NCI-H82 (cell line): ENCODE data around the gene MAGIX.
"Not testable (repeated sequence)": the region's sequence is repeated elsewhere in the genome, so short reads cannot be mapped to it uniquely, and the experiment has no call there.

ENCODE experiments used
- DNase-seq: peaks from one replicate; lab custom pipeline; 2025; lab: John Stamatoyannopoulos, UW

MAGIX gene

GRCh38 chrX:49162620-49163019 is at the start of gene MAGIX:
TSS of gene MAGIX (plus strand) at chrX:49162758. CDS start at chrX:49162890, 132 bp downstream.
- no peak for DNase-seq

GRCh38 chrX:49116076-49116475 is 46.5 kb upstream of the MAGIX start:
- no peak for DNase-seq

DNA sequence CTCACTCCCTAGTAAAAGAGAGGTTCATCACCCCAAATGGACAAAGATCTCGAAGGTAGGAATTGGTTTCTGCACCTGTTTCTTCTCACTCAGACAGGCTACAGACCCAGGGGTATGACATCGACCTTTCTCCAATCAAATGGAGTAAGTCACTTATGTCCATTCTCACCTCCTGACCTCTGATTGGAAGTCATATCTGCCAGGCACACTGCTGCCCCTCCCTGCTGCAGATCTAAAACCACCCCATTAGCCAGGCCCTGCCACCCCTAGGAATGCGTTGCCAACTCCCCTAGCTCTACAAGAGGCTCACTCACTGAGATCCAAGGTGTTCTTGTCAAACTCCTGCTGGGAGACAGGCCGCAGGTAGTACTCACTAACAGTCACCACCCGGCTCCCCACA is 45.8 kb upstream of the MAGIX start:
- DNase-seq = no peak

- no peak for DNase-seq
Measured at GRCh38 chrX:49117581-49117980, 45.0 kb upstream of the MAGIX start.

- DNase-seq = no peak
Measured at GRCh38 chrX:49120091-49120490, 42.5 kb upstream of the MAGIX start.

- no peak for DNase-seq
Measured at GRCh38 chrX:49122499-49122898, 40.1 kb upstream of the MAGIX start.

- not testable (repeated sequence) for DNase-seq
Measured at GRCh38 chrX:49127742-49128258, 34.8 kb upstream of the MAGIX start.

DNA sequence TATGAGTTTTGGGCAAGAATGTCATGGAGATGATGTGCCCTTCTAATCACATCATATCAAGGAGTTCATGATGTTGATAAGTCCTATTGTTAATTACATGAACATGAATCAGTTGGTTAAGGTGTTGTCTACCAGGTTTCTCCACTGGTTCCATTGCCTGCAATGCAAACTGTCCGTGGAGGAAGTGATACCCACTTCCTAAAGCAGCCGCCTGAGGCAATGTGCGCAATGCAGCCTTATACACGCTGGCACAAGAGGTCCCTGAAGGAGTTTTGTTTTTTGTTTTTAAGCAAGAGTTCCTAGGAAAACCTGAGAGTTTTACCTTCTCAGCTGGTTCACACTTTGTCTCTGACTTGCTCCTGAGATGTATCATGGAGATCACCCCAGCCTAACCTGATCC is 33.1 kb upstream of the MAGIX start:
- no peak for DNase-seq

DNA sequence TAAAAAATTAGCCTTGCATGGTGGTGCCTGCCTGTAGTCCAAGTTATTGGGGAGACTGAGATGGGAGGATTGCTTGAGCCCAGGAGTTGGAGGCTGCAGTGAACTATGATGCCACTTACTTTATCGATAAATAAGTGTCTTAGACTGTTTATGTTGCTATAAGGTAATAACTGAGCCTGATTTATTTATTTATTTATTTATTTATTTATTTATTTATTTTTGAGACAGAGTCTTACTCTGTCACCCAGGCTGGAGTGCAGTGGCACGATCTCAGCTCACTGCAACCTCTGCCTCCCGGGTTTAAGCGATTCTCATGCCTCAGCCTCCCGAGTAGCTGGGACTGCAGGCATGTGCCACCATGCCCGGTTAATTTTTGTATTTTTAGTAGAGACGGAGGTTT is 30.3 kb upstream of the MAGIX start:
- not testable (repeated sequence) for DNase-seq

- DNase-seq = no peak
Measured at GRCh38 chrX:49133759-49134158, 28.8 kb upstream of the MAGIX start.

DNA sequence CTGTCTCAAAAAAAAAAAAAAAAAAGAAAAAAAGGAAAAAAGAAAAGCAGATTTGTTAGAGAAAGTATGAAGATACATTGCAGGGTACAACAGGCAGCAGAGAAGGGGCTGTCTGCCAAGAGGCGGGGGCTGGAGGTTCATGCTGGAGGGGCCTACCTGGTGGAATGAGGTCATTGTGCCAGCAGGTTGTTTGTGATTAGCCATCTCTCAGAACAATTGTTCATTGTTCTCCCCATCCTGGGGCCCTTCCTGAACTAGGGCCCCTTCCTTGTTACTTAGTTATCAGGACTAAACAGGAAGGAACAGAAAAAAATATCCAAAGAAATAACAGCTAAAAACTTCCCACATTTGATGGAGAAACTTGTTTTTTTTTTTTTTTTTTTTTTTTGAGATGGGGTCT is 25.1 kb upstream of the MAGIX start:
- DNase-seq = no peak

GRCh38 chrX:49139713-49140112 is 22.8 kb upstream of the MAGIX start:
- no peak for DNase-seq

- DNase-seq = peak; percentile 25
Measured at GRCh38 chrX:49142264-49142663, 20.3 kb upstream of the MAGIX start.

DNA sequence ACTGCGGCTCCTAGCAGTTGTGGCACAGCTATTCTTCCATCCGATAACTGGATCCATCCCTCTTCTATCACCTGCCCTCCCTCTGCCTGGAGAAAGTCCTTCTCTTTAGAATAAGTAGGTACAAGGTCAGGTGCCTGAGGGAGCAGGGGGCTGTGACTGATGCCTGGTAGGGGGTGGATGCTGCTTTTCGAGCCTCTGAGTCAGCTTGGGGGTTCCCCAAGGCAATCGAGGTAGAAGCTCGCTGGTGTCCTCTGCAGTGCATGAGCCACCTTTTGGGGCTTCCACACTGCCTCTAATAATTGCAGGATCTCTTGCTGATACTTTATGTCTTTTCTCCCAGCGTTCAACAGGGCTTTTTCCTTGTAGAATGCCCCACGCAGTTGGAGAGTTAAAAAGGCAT is 19.4 kb upstream of the MAGIX start:
- not testable (repeated sequence) for DNase-seq

DNA sequence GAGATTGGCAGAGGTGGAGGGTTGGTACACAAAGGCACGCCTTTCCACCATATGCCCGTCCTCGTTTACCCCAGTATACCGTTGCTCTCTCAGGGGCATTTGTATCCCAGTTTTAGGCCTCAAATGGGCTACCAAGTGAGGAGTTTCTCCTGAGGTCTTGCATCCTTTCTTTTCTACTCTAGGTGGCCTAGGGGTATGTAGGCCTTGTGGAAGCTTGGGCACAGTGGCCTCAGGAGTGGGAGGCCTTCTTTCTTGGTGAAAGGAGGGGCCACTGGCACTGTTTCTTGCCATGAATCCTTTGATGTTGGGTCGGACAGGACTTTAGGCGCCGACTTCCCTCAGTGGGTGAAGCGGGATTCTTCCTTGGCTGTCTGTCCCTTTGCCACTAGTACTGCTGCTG is 15.3 kb upstream of the MAGIX start:
- no peak for DNase-seq

GRCh38 chrX:49147936-49148335 is 14.6 kb upstream of the MAGIX start:
- no peak for DNase-seq

DNA sequence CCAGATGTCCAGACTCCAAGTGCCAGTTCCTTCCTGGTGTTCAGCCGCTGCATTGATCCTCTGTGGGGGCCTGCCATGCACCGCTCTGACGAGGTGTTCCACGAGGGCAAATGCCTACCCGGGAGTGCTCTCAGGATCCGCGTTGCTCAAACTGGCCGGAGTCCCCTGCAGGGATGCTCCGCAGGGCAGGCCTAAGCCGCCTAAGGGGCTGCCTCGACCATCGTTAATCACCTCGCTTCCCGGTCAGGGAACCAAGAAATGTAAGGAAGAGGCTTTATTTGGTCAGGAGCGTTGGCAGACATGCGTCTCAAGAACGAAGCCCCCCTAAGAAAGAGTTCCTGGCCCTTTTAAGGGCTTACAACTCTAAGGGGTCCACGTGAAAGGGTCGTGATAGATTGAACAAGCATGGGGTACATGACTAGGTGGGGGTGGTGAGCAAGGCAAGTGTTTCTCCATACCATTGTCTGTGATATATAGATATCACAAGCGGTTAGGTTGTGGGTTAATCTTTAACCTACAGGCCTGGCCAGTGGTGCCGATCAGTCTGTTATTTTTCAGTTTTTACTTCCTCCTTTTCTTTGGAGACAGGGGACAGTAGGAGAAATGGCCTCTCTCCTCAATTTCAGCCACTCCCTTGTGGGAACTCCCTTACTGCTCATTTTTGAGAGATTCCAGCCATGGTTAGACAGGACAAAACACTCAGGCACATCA is 14.0 kb upstream of the MAGIX start:
- not testable (repeated sequence) for DNase-seq

DNA sequence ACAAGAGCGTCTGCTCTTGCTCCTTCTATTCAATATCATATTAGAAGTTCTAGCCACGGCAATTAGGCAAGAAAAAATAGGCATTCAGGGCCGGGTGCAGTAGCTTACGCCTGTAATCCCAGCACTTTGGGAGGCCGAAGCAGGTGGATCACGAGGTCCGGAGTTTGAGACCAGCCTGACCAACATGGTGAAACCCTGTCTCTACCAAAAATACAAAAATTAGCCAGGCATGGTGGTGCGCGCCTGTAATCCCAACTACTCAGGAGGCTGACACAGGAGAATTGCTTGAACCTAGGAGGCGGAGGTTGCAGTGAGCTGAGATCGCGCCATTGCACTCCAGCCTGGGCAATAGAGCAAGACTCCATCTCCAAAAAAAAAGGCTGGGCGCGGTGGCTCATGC is 13.3 kb upstream of the MAGIX start:
- not testable (repeated sequence) for DNase-seq

- DNase-seq = no peak
Measured at GRCh38 chrX:49153467-49153866, 9.1 kb upstream of the MAGIX start.

- peak; percentile 92 for DNase-seq
Measured at GRCh38 chrX:49155243-49155899, 7.2 kb upstream of the MAGIX start.

GRCh38 chrX:49155900-49156837 is 6.4 kb upstream of the MAGIX start:
- DNase-seq = peak; percentile 93

DNA sequence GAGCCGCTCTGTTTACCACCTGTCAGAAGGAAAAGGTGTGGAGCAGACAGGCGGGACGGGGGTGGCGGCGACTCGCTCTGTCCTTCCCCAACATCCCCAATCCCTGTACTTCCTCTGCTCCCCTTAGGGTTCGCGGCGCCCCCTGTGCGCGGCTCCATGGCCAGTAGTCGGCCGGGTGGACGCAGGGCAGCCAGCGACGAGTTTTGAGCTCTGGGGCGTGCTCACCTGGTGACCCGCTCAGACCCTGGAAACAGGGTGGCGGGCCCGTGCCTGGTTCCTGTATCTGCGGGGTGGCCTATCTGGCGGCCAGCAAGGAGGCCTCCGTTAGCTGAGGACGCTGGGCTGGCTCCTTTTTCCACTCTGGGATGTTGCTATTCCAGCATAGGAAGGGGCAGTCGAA is 5.4 kb upstream of the MAGIX start:
- no peak for DNase-seq
